Measurements from ENCODE around the gene SKAP1.

GRCh38 chr17:48139944-48140343 lies 290.1 kb downstream of the SKAP1 start:
- TF ChIP-seq CTCF (IDR thresholded peaks at IDR 0.05), result no peak
- TF ChIP-seq POLR2AphosphoS5 (IDR thresholded peaks at IDR 0.05), result no peak
- no peak for TF ChIP-seq POLR2A (IDR thresholded peaks at IDR 0.05; ENCODE audit: low read depth)
- no peak for TF ChIP-seq EP300 (IDR thresholded peaks at IDR 0.05)

Data from esophagus muscularis mucosa (tissue), 4 donors.